ENCODE results near the gene TDP1.
A peak's percentile ranks its signal among the peaks of the same experiment; 100 is the strongest.

TDP1 gene

GRCh38 chr14:89955745-89956660, at the start of gene TDP1:
Gene TDP1, plus strand, starts transcription at chr14:89955927. Its CDS starts 7,188 bp downstream, at chr14:89963115.
- DNase-seq: peak; percentile 96 to 100 (median 99)
- intact Hi-C loops (cut with DNase I): no loop called here

- no peak for DNase-seq
- intact Hi-C loops (cut with DNase I): no loop called here
These were observed 49.7 kb upstream of the TDP1 start for GRCh38 chr14:89906000-89906399.

- DNase-seq: no peak
- intact Hi-C loops (cut with DNase I): no loop called here
These were observed 48.1 kb upstream of the TDP1 start for GRCh38 chr14:89907655-89908054.

GRCh38 chr14:89908712-89909450, 46.8 kb upstream of the TDP1 start:
- no peak for DNase-seq
- intact Hi-C loops (cut with DNase I): no loop called here

GRCh38 chr14:89909586-89909985, 46.1 kb upstream of the TDP1 start:
- DNase-seq: no peak
- intact Hi-C loops (cut with DNase I): no loop called here

- intact Hi-C loops (cut with DNase I): loop anchor here (5.0 to 10.0 kb wide), 3 partner anchors 496 to 883 kb away; partner anchors contain the start of gene FOXN3
- no peak for DNase-seq
These were observed 45.1 kb upstream of the TDP1 start for GRCh38 chr14:89910691-89911009.

- intact Hi-C loops (cut with DNase I): loop anchor here (5.0 to 10.0 kb wide), 3 partner anchors 496 to 884 kb away; partner anchors contain the start of gene FOXN3
- peak in 41 of 42 donors; percentile 25 to 82 (median 62) for DNase-seq
These were observed 44.5 kb upstream of the TDP1 start for GRCh38 chr14:89911010-89911919.

- no peak for DNase-seq
- intact Hi-C loops (cut with DNase I): loop anchor here (5.0 to 10.0 kb wide), 3 partner anchors 497 to 885 kb away; partner anchors contain the start of gene FOXN3
These were observed 43.5 kb upstream of the TDP1 start for GRCh38 chr14:89912221-89912620.

- intact Hi-C loops (cut with DNase I): loop anchor here (5.0 to 10.0 kb wide), 3 partner anchors 498 to 885 kb away; partner anchors contain the start of gene FOXN3
- peak in 39 of 42 donors; percentile 25 to 78 (median 49) for DNase-seq
These were observed 43.0 kb upstream of the TDP1 start for GRCh38 chr14:89912667-89913211.

- peak in 41 of 42 donors; percentile 13 to 92 (median 74) for DNase-seq
- intact Hi-C loops (cut with DNase I): loop anchor here (10.0 kb wide), 2 partner anchors 500 to 670 kb away; partner anchors contain the start of gene FOXN3
These were observed 40.4 kb upstream of the TDP1 start for GRCh38 chr14:89915114-89915878.

GRCh38 chr14:89918721-89919120, 37.0 kb upstream of the TDP1 start:
- no peak for DNase-seq
- intact Hi-C loops (cut with DNase I): loop anchor here (10.0 kb wide), 2 partner anchors 504 to 674 kb away; partner anchors contain the start of gene FOXN3

- DNase-seq: no peak
- intact Hi-C loops (cut with DNase I): no loop called here
These were observed 35.7 kb upstream of the TDP1 start for GRCh38 chr14:89920056-89920455.

GRCh38 chr14:89921346-89921745, 34.4 kb upstream of the TDP1 start:
- intact Hi-C loops (cut with DNase I): no loop called here
- no peak for DNase-seq

GRCh38 chr14:89922031-89922907, 33.5 kb upstream of the TDP1 start:
- intact Hi-C loops (cut with DNase I): no loop called here
- peak in 21 of 42 donors; percentile 11 to 81 (median 36) for DNase-seq

- intact Hi-C loops (cut with DNase I): no loop called here
These were observed 31.5 kb upstream of the TDP1 start for GRCh38 chr14:89924268-89924667.

GRCh38 chr14:89926694-89927093, 29.0 kb upstream of the TDP1 start:
- intact Hi-C loops (cut with DNase I): no loop called here
- no peak for DNase-seq

More at GRCh38 chr14:89924268-89924667, 31.5 kb upstream of the TDP1 start:
- DNase-seq: peak in 1 of 42 donors; percentile 62
